Midbrain (tissue), 1 donor: ENCODE data around the gene PROKR1.

Source experiments
- DNase-seq: peaks from one replicate; lab custom pipeline; 2025; lab: John Stamatoyannopoulos, UW

PROKR1 gene

DNA sequence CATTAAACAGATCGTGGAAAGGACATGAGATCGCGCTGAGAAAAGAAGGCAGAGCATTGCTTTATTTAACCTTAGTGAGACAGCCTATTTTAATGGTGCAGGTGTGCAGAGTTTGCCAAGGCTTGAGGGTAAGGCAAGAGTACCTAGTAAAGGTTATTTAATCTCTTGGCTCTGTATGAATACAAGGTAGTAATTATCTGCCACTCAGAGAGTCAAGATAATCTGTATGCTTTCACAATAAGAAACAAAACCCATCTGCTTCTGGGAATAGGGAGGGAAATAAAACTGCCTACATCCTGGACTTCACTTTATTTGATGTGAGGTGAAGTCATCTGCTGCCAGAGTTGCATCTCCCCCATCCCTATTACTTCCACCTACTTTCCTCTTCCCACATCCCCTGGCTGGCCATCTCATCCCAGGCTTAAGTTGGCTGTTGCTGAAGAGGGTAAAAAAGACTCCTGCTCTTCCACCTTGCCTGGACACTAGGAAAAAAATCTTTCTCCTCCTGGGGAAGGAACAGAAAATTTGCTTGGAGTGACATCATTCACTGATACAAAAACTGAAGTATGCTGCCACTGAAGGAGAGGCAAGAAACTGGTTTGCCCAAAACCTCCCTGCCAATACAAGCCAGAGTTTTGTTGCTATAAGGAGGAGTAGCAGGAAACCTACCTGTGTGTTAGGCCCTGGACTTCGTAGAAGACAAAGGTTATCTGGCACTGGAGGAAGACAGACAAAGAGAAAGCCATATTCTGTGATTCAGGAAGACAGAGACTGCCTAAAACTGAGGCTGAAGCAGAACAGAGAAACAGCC is 55.4 kb downstream of the PROKR1 start:
- no peak for DNase-seq

DNA sequence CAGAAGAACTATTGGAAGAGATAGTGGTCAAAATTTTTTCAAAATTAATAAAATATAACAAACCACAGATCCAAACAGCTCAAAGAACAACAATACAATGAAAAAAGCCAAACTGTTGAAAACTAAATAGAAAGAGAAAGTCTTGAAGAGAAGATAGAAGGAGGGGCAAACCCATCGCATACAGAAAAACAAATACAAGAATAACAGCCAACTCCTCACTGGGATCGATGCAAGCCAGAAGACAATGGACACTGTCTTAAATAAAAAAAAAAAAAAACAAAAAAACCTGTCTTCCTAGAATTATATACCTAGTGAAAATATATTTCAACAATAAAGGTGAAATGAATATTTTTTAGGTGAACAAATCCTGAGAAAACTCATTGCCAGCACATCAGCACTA is 57.2 kb downstream of the PROKR1 start:
- no peak for DNase-seq

- DNase-seq = no peak
Observed at GRCh38 chr2:68706637-68707036, 63.3 kb downstream of the PROKR1 start.
